Stimulated activated CD8-positive, alpha-beta memory T cell treated with anti-CD3 and anti-CD28 coated beads, Interleukin-2, amount 100 ng/mL, for 1 hour (primary cell): ENCODE data around the gene RHOU.
"Not testable (repeated sequence)": the region's sequence is repeated elsewhere in the genome, so short reads cannot be mapped to it uniquely, and the experiment has no call there.

Experiments used
- DNase-seq, 2 donors: peaks; one replicate each; pipeline ENCODE4 v3.0.0-alpha.2; 2020; ENCODE audit warnings: low read depth in 2 of 2

The RHOU gene

DNA sequence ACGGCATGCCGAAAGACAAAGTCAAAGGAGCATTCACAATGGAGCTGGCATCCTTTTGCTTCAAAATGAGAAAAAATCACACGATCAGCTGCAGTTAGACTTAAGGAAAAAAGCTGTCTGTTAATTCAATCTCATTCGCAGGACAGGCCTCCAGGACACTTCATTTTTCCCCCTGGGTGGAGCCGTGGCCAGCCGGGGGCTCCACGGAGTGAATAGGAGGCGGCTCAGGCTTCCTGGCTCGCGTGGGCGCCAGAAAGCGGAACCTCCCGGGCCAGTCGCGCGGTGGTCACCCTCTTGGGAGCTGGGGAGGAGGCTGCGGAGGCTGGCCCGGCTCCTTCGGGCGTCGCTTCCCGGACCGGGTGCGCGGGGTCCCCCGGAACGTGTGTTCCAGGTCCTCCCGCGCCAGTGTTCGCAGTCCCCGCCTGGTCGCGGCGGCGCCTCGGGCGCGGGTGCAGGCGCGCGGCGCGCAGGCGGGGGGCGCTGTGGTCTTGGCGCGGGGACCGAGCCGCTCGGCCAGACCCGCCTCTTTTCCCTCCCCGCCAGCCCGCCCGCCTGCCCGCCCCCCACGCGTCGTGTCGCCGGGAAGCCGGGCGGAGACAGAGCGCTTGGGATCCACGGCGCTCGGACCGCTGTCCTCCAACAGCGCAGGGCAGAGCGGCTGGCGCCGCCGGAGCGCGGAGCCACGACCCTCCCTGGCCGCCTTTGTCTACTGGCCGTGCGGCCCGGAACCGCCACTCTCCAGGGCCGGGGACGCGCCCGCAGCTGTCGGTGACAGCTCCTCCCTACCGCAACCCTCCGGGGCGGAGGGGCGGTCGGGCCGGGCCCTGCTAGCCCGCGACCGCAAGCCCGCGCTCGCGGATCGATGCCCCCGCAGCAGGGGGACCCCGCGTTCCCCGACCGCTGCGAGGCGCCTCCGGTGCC lies at the start of gene RHOU:
Gene RHOU (plus strand): TSS at position 599 of the 921 bp plus-strand sequence. CDS start 264 bp downstream, at position 863.
- DNase-seq, result peak; percentile 34 to 48

DNA sequence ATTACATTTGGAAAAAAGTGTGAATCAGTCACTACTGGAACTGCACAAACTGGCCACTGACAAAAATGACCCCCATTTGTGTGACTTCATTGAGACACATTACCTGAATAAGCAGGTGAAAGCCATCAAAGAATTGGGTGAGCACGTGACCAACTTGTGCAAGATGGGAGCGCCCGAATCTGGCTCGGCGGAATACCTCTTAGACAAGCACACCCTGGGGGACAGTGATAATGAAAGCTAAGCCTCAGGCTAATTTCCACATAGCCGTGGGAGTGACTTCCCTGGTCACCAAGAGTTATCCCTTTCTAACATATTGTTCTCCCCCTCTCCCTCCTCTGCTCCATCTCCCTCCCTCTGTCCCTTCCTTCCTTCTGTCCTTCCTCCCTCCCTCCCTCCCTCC lies 47.7 kb upstream of the RHOU start:
- no peak for DNase-seq

- no peak for DNase-seq
These were observed 46.0 kb upstream of the RHOU start for GRCh38 chr1:228689255-228689654.

- DNase-seq, result no peak
These were observed 44.1 kb upstream of the RHOU start for GRCh38 chr1:228691211-228691610.

DNA sequence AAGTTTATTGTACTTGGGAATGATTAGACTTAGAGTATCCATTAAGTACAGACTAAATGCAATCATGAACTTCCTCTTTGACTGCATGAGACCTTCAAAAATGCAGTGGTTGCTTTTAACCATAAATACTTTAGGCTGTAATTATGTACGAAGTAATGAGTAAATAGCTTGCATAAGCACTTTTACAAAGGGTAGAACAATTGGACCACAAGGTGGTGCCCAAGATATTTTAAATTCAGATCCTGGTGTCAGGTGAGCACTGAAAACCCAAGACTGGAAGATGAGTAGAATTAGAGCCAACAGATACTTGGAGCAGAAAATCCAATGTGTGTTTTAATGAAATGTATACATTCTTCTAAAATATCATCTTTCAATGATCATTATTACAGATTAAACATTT lies 43.4 kb upstream of the RHOU start:
- no peak for DNase-seq

DNA sequence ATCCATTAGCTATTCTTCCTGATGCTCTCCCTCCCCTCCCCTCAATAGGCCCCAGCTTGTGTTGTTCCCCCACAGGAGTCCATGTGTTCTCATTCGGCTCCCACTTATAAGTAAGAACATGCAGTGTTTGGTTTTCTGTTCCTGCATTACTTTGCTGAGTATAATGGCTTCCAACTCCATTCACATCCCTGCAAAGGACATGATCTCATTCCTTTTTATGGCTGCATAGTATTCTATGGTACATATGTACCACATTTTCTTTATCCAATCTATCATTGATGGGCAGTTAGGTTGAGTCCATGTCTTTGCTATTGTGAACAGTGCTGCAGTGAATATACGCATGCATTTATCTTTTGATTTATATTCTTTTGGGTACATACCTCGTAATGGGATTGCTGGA lies 40.8 kb upstream of the RHOU start:
- not testable (repeated sequence) for DNase-seq

- DNase-seq, result no peak
These were observed 40.0 kb upstream of the RHOU start for GRCh38 chr1:228695015-228695955.

DNA sequence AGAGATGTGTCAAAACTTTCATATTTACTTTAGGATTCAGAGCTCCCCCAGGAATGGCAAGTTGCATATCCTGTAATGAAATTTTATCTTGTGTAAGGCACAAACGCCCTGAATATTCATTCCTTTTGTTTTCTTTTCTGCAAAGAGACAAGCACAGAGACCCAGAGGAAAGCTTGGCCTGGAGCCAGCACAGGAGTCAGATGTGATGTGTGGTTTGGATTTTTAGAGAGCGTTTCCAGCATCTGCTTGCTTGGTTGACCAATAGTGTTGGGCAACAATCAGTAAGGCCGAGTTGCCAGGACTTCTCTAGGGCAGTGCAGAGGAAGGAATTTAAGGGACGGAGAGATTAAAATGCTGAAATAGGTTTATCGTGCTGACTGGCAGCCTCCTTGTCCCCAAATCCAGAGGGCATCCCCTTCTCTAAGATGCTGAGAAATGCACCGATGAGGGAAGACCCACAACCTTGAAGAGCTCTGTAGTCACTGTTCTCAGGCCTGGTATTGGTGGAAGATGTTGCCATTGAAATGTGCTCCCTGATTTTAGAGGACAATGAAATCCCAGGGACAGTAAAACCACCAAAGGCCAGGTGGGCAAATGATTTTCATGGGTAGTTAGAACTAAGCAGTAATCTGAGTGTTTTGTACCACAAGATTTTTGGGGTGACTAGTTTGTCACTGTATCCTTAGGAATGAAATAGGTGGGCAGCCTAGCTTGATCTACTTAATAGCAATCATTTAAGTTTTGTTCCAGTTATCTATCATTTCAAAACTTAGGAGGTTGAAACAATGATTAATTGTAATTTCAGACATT lies 37.9 kb upstream of the RHOU start:
- DNase-seq, result no peak

DNA sequence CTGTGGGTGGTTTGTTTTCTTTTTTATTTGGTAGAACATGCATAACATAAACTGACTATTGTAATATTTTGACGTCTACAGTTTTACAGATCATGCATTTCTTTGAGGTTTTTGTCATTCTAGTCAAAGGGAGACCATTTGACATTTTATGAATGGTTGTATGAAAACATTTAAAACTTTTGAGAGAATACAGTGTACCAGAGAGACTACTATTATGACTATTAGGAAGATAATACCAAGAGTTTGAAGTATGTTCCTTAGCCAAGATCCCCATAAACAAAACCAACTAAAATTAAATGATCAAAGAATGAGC lies 37.3 kb upstream of the RHOU start:
- no peak for DNase-seq

DNA sequence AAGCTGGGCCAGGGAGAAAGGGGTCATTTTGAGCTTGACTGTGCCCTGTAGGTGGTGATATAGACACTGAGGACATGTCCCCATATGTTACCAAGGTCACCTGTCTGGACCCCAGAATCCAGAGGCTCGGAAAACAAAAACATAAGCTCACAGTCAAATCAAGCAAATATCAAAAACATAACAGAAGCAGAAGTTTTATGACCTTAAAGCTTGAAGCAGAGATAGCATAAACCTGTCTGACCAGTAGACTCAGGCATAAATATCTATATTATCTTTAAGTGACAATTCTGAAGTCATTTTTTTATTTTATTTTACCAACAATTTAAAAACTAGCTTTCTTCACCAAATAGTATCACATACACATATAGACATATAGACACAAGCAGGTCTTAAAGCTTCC lies 32.8 kb upstream of the RHOU start:
- no peak for DNase-seq

DNA sequence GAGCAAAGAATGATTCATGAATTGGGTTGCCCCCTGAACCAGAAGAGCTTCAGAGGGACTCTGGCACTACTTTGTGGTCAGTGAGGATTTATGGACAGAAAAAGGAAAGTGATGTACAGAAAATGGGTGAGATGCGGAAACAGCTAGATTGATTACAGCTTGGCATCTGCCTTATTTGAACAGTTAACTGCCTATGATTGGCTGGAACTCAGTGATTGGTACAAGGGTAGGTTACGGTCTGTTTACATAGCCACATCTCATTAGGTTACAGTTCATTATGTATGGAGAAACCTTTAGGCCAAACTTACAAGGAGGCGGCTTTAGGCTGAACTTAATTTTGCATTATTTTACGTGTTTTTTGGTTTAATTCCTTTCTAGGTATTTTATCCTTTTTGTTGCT lies 29.0 kb upstream of the RHOU start:
- no peak for DNase-seq

GRCh38 chr1:228717081-228717480 lies 18.2 kb upstream of the RHOU start:
- DNase-seq, result no peak

GRCh38 chr1:228721407-228721806 lies 13.9 kb upstream of the RHOU start:
- no peak for DNase-seq

DNA sequence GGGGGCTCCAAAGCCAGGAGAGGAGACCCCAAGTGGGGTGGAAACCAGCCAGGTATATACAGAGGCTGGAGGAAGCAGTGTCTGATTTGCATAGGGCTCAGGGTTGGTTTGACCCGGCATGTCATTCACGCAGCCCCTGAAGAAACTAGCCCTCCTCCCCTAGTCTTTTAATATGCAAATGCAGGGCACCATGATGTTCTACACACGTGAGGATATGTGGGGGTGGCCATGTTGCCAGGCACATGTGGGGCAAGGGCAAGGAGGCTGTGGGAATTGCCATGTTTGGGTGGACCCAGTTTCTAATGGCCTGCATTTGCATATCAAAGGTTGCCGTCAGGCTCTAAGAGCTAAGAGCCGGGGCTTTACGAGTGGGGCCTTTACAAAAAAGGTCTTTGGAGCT lies 12.0 kb upstream of the RHOU start:
- no peak for DNase-seq

DNA sequence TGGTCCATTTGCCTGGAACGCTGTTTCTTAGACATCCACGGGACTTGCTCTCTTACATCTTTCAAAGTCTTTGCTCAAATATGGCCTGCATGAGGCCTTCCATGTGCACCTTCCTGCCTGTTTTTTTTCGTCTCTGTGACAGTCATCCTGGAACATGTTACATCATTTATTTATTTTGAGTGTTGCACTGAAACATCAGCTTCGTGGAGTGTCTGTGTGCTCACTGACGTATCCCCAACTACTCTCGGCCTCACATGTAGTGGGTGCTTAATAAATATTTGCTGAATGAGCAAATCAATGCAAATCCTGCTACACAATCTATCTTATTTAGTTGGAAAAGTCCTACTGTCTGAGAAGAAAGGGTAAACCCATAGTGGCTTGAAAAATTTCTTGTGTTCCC lies 11.4 kb upstream of the RHOU start:
- DNase-seq, result no peak

GRCh38 chr1:228725178-228725577 lies 10.1 kb upstream of the RHOU start:
- DNase-seq, result no peak

- DNase-seq, result no peak
These were observed 7.6 kb upstream of the RHOU start for GRCh38 chr1:228727681-228728171.

DNA sequence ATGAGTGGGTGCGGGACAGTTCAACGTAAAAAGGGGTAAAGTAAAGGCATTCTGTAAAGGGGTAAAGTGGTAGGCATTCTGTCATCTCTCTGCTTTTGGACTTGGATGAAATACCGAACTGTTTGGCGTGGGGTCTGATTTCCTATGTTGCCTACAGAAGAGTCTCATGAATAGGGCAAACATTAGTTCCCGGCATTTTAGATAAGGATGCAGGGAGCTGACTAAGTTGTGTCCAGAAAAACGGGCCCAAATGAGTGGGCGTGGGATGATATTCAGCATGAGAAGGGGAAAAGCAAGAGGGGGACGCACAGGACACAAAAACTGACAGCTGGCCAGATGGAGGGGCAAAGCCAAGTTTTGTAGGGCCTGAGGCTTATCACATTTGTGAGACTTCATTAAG lies 2.9 kb upstream of the RHOU start:
- DNase-seq, result no peak

DNA sequence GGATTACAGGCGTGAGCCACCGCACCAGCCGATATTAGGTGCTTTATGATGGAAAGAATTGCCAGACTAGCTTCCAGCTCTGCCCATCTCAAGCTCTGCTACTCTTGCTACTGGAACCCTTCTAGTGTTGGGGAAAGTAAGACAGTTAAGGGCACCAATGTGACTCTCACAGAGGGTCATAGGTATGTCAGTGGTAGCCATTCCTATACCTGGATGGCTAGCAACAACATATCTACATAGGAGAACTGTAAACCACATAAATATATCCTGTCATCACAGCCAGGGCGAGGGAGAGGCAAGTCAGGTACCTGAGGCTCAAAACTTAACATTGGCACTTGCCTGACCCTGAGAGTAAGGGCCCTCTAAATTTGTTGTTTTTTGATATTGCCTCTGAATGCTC lies 1.7 kb upstream of the RHOU start:
- DNase-seq, result no peak

- no peak for DNase-seq
These were observed 750 bp downstream of the RHOU start for GRCh38 chr1:228735871-228736586.

DNA sequence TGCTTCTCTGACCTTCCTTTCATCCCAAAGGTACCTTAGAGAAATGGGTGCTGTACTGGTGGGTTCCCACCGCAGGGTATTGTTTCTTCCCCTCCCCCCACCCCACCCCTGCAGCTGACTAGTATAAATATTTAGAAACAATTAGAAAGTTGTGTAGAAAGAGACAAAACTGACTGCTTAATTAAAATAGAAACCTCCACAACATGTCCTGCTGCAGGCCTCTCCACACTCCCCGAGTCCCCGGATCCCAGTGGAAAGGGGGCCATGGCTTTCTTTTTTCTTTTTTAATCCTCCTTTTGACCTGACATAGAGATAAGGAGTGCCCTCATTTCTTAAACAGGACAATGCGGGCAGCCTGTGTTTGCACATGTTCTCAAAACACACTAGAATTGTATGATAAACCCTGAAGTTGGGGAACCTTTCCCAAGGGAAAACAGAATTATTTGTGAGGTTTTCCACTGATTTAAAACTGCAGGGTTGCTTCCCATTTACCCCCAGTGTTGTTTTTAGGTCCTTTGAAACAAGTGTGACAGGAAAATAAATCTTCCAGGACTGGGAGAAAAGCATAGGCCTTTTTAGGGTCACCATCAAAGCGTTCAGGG lies 1.7 kb downstream of the RHOU start:
- DNase-seq, result no peak
